Endothelial cell of umbilical vein (primary cell): ENCODE results near the gene MCCC2. TPM values are rescaled to one million over a fixed set of nuclear protein-coding genes. Genes with fewer than 3 reads are reported as not detected.

Source experiments
- BruUV-seq: library from RNA; stranded (reverse); fragments of 400-500 nt; replicated peaks from 2 replicates; lab custom pipeline; 2021; lab: Mats Ljungman, UMichigan
- CTCF ChIA-PET: fragments of 300-600, 350-600 bp; sonication (Branson Sonifier 250); formaldehyde crosslinking; loops from one replicate; lab custom pipeline; 2021; ENCODE audit warnings: antibody characterized with exemption, inconsistent platforms; lab: Charles Lee
- POLR2A ChIA-PET: fragments of 300-600, 350-600 bp; sonication (Branson Sonifier 250); formaldehyde crosslinking; loops from one replicate; lab custom pipeline; 2021; ENCODE audit warnings: antibody characterized with exemption, inconsistent platforms; lab: Charles Lee
- DNase-seq: peaks from one replicate; pipeline ENCODE4 v3.0.0-alpha.2; 2011; ENCODE audit warnings: low read depth, low spot score
- FAIRE-seq: peaks from 2 replicates; lab custom pipeline; 2011; peaks lifted over from hg19 to GRCh38; lab: Jason Lieb, UNC
- H2AFZ ChIP-seq: 2 replicates; pipeline ENCODE4 v1.6.0; 2012; ENCODE audit warnings: low read depth, low read length, control low read depth, inconsistent platforms
- H3K27ac ChIP-seq: 2 replicates; pipeline ENCODE4 v1.5.1; 2011; ENCODE audit warnings: low read depth, mild to moderate bottlenecking, control low read depth, low read length, moderate library complexity; ENCODE audit not compliant: insufficient read depth
- H3K27me3 ChIP-seq, 2 experiments: 2 replicates each; pipeline versions ENCODE4 v1.6.0 to v1.6.1; 2011; ENCODE audit warnings: low read length in 2 of 2, mixed read lengths in 1 of 2; ENCODE audit not compliant: control insufficient read depth in 2 of 2, insufficient read depth in 2 of 2
- H3K36me3 ChIP-seq, 2 experiments: 2 replicates in 1 of 2; 3 replicates in 1 of 2; pipeline ENCODE4 v1.5.1; 2011; ENCODE audit warnings: low read length in 2 of 2, mild to moderate bottlenecking in 1 of 2, moderate library complexity in 1 of 2; ENCODE audit not compliant: control insufficient read depth in 2 of 2, insufficient read depth in 2 of 2; ENCODE audit errors: extremely low read depth in 1 of 2
- H3K4me1 ChIP-seq: 3 replicates; pipeline ENCODE4 v1.5.1; 2011; ENCODE audit warnings: mild to moderate bottlenecking, low read length; ENCODE audit not compliant: control insufficient read depth, insufficient read depth; ENCODE audit errors: extremely low read depth
- H3K4me2 ChIP-seq: 2 replicates; pipeline ENCODE4 v1.6.1; 2011; ENCODE audit warnings: low read length, control low read depth, mixed read lengths; ENCODE audit not compliant: insufficient read depth
- H3K4me3 ChIP-seq, 3 experiments: fragments of 200-600 bp in 1 of 3; sonication (generic), shearing (Covaris generic) in 1 of 3; replicated peaks in 1 of 3; 2 replicates each; pipeline ENCODE4 v1.5.1; 2011 to 2016; ENCODE audit warnings: control low read depth in 3 of 3, low read length in 3 of 3, mild to moderate bottlenecking in 2 of 3, inconsistent platforms in 1 of 3, low read depth in 1 of 3, moderate library complexity in 1 of 3; ENCODE audit not compliant: insufficient read depth in 1 of 3
- H3K79me2 ChIP-seq: 2 replicates; pipeline ENCODE4 v1.6.0; 2012; ENCODE audit warnings: low read length, inconsistent platforms; ENCODE audit not compliant: control insufficient read depth, insufficient read depth
- H3K9ac ChIP-seq: replicated peaks from 2 replicates; pipeline ENCODE3; 2011; ENCODE audit warnings: low read length, control low read depth; ENCODE audit not compliant: insufficient read depth; ENCODE audit errors: extremely low read depth
- H3K9me1 ChIP-seq: replicated peaks from 3 replicates; pipeline ENCODE4 v1.6.0; 2011; ENCODE audit warnings: mild to moderate bottlenecking, low read length; ENCODE audit not compliant: control insufficient read depth, insufficient read depth; ENCODE audit errors: extremely low read depth
- H3K9me3 ChIP-seq: replicated peaks from 2 replicates; pipeline ENCODE4 v1.5.1; 2012; ENCODE audit warnings: low read length, inconsistent platforms; ENCODE audit not compliant: control insufficient read depth, insufficient read depth
- H4K20me1 ChIP-seq: replicated peaks from 2 replicates; pipeline ENCODE3; 2011; ENCODE audit warnings: mild to moderate bottlenecking, low read length; ENCODE audit not compliant: control insufficient read depth, insufficient read depth; ENCODE audit errors: extremely low read depth
- EZH2 ChIP-seq: IDR thresholded peaks from 2 replicates; pipeline ENCODE4 v1.6.1; 2012; ENCODE audit warnings: borderline replicate concordance, low read depth, mild to moderate bottlenecking, moderate library complexity, low read length, inconsistent platforms; ENCODE audit not compliant: severe bottlenecking
- FOS ChIP-seq: IDR thresholded peaks from 2 replicates; pipeline ENCODE4 v1.6.1; 2011; ENCODE audit warnings: mild to moderate bottlenecking, low read length, moderate library complexity, borderline replicate concordance; ENCODE audit not compliant: insufficient read depth
- GATA2 ChIP-seq: IDR thresholded peaks from 2 replicates; pipeline ENCODE4 v1.7.0; 2011; ENCODE audit warnings: low read depth, mild to moderate bottlenecking, moderate library complexity, mixed read lengths, low read length; ENCODE audit not compliant: insufficient read length, insufficient read depth
- JUN ChIP-seq: IDR thresholded peaks from 2 replicates; pipeline ENCODE4 v1.6.1; 2011; ENCODE audit warnings: borderline replicate concordance, low read depth; ENCODE audit not compliant: insufficient read length, insufficient read depth
- MYC ChIP-seq: IDR thresholded peaks from one replicate; pipeline ENCODE4 v1.6.1; 2011; ENCODE audit warnings: mild to moderate bottlenecking, low read depth, low read length
- POLR2A ChIP-seq: IDR thresholded peaks from 2 replicates; pipeline ENCODE4 v1.6.1; 2012; ENCODE audit warnings: low read depth, mild to moderate bottlenecking, control low read depth, low read length
- POLR2AphosphoS5 ChIP-seq: IDR thresholded peaks from 2 replicates; pipeline ENCODE4 v1.6.1; 2012; ENCODE audit warnings: low read depth, mild to moderate bottlenecking, control low read depth, low read length, moderate library complexity; ENCODE audit not compliant: insufficient read depth
- dilution Hi-C: fragments of 300-500 bp; cut with MboI; formaldehyde crosslinking; loops from one replicate; pipeline ENCODE4 v1.15.0; 2019; ENCODE audit warnings: low sequenced_read_pairs; ENCODE audit not compliant: extremely low pct_ligation_motif_present
- intact Hi-C: fragments of 100-400 bp; cut with micrococcal nuclease; formaldehyde crosslinking; loops from one replicate; pipeline ENCODE4 v1.10.0; 2022
- polyA plus RNA-seq, 4 experiments: library from polyadenylated mRNA; depleted of rRNA in 3 of 4; stranded (reverse) in 3 of 4; unstranded in 1 of 4; fragments of >200 nt; gene quantifications; 2 replicates each; pipeline versions ENCODE4 v1.2.1 to v1.2.3, GENCODE V29; 2011 to 2012; ENCODE audit warnings: missing spikeins in 1 of 4
- total RNA-seq: library from RNA; stranded (reverse); gene quantifications from 2 replicates; pipeline ENCODE4 v1.2.3, GENCODE V29; 2021
- TF ChIP-seq, protein P1 (sequence below), 2 donors: IDR thresholded peaks; 1 replicate in 1 of 2; 2 replicates in 1 of 2; pipeline ENCODE4 v1.5.1; 2011; ENCODE audit warnings: low read length in 2 of 2, mild to moderate bottlenecking in 2 of 2, moderate library complexity in 2 of 2, control low read depth in 1 of 2, inconsistent platforms in 1 of 2, low read depth in 1 of 2; ENCODE audit not compliant: insufficient read depth in 1 of 2; ENCODE audit errors: extremely low read depth in 1 of 2
- TF ChIP-seq, protein P2 (sequence below): IDR thresholded peaks from 2 replicates; pipeline ENCODE4 v1.6.1; 2011; ENCODE audit not compliant: insufficient read depth, insufficient read length

MCCC2 gene
- total and polyA plus RNA-seq, 2 donors (not counting 3 experiments of a cell fraction or from before 2014, with no cell fraction given): 27.9 to 28.6 TPM

DNA sequence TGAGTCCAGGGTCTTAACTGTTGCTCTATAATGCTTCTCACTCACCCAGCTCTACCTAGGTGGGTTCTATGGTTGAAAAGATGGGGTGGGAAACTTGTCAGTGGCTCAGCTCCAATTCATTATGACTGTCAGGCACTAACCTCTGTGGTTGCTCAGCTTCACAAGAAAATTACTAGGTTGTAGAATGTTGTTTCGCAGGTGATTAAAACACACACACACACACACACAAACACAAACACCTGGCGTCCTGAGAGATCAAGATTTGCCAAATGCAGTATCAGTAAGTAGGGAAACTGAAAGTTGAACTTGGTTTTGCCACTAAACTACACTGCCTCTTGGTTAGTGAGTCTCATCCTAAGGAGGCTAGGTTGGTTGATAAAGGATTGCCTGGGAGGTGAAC, 2.8 kb downstream of the MCCC2 start:
- Histone ChIP-seq H3K9me3 (no peaks in the 10 kb centered on the region), H3K4me1 (peaks cover 3% of the 10 kb centered on the region), H3K4me2 (no peak overlapping the region), H3K79me2 (peaks cover 2% of the 10 kb centered on the region), H3K27ac (no peak overlapping the region), H2AFZ (no peak overlapping the region), H3K27me3 (no peaks in the 10 kb centered on the region), H4K20me1 (no peaks in the 10 kb centered on the region), H3K4me3 (no peak overlapping the region), H3K9ac (no peak overlapping the region), H3K9me1 (no peaks in the 10 kb centered on the region), H3K36me3 (no peaks in the 10 kb centered on the region)
- no TSS peak for BruUV-seq
- ChIA-PET POLR2A (no interaction called here), CTCF (interaction anchor here (4.4 kb wide), 1 partner anchor 11 kb away, joined by 31 read pairs; no protein-coding TSS in a partner anchor)
- no peak for FAIRE-seq
- TF ChIP-seq EZH2 (no peak), GATA2 (no peak), FOS (no peak), MYC (no peak), JUN (no peak), POLR2AphosphoS5 (no peak), POLR2A (no peak)
- TF ChIP-seq, protein P1, sequence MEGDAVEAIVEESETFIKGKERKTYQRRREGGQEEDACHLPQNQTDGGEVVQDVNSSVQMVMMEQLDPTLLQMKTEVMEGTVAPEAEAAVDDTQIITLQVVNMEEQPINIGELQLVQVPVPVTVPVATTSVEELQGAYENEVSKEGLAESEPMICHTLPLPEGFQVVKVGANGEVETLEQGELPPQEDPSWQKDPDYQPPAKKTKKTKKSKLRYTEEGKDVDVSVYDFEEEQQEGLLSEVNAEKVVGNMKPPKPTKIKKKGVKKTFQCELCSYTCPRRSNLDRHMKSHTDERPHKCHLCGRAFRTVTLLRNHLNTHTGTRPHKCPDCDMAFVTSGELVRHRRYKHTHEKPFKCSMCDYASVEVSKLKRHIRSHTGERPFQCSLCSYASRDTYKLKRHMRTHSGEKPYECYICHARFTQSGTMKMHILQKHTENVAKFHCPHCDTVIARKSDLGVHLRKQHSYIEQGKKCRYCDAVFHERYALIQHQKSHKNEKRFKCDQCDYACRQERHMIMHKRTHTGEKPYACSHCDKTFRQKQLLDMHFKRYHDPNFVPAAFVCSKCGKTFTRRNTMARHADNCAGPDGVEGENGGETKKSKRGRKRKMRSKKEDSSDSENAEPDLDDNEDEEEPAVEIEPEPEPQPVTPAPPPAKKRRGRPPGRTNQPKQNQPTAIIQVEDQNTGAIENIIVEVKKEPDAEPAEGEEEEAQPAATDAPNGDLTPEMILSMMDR (IDR thresholded peaks at IDR 0.05; ENCODE audit: extremely low read depth in 1 of 2, insufficient read depth in 1 of 2, low read depth in 1 of 2, low read length in 2 of 2): no peak
- TF ChIP-seq, protein P2, sequence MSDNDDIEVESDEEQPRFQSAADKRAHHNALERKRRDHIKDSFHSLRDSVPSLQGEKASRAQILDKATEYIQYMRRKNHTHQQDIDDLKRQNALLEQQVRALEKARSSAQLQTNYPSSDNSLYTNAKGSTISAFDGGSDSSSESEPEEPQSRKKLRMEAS: no peak
- dilution Hi-C loops (no loop called here), intact Hi-C loops (loop anchor here (5.0 kb wide), 1 partner anchor 167 kb away; no protein-coding TSS in a partner anchor)
- no peak for DNase-seq
